Karpas-422 (cell line): ENCODE results near the gene CTCF. TPM values are rescaled to one million over a fixed set of nuclear protein-coding genes. Genes with fewer than 3 reads are reported as not detected.

Experiments
- DNase-seq: peaks from one replicate; pipeline ENCODE4 v3.0.0-alpha.2; 2015
- H2AFZ ChIP-seq: fragments of 200-600 bp; sonication (generic); 2 replicates; pipeline ENCODE4 v1.6.1; 2014; ENCODE audit warnings: antibody characterized with exemption, low read length, mixed read lengths
- H3K27ac ChIP-seq: fragments of 200-600 bp; sonication (generic); 2 replicates; pipeline ENCODE4 v1.5.1; 2014; ENCODE audit warnings: mild to moderate bottlenecking, low read length, moderate library complexity
- H3K27me3 ChIP-seq: fragments of 200-600 bp; sonication (generic); 2 replicates; pipeline ENCODE4 v1.6.1; 2014; ENCODE audit warnings: low read length, mixed read lengths
- H3K36me3 ChIP-seq: fragments of 200-600 bp; sonication (generic); 2 replicates; pipeline ENCODE4 v1.6.1; 2014; ENCODE audit warnings: low read length, mixed read lengths; ENCODE audit not compliant: insufficient read depth
- H3K4me1 ChIP-seq: fragments of 200-600 bp; sonication (generic); 2 replicates; pipeline ENCODE4 v1.6.1; 2014; ENCODE audit warnings: mild to moderate bottlenecking, low read length, mixed read lengths
- H3K4me2 ChIP-seq: fragments of 200-600 bp; sonication (generic); 2 replicates; pipeline ENCODE4 v1.6.1; 2014; ENCODE audit warnings: low read length, low read depth, mild to moderate bottlenecking; ENCODE audit not compliant: poor library complexity, severe bottlenecking
- H3K4me3 ChIP-seq: fragments of 200-600 bp; sonication (generic); 2 replicates; pipeline ENCODE4 v1.5.1; 2014; ENCODE audit warnings: mild to moderate bottlenecking, antibody characterized with exemption, low read length, mixed read lengths
- H3K79me2 ChIP-seq: fragments of 200-600 bp; sonication (generic); 2 replicates; pipeline ENCODE4 v1.6.1; 2014; ENCODE audit warnings: mild to moderate bottlenecking, low read length, mixed read lengths
- H3K9ac ChIP-seq: fragments of 200-600 bp; sonication (generic); 2 replicates; pipeline ENCODE4 v1.6.0; 2014; ENCODE audit warnings: low read length
- H3K9me2 ChIP-seq: fragments of 200-600 bp; sonication (generic), shearing (Covaris generic); replicated peaks from 2 replicates; pipeline ENCODE4 v1.6.0; 2014; ENCODE audit warnings: mild to moderate bottlenecking, low read length, moderate library complexity; ENCODE audit not compliant: insufficient read depth
- H3K9me3 ChIP-seq: fragments of 300-700, 200-600 bp; sonication (generic); 2 replicates; pipeline ENCODE4 v1.6.1; 2014; ENCODE audit warnings: low read length, mixed read lengths
- H4K20me1 ChIP-seq: fragments of 200-600 bp; sonication (generic); 2 replicates; pipeline ENCODE4 v1.6.1; 2014; ENCODE audit warnings: mild to moderate bottlenecking, antibody characterized with exemption, low read length, low read depth; ENCODE audit not compliant: insufficient read depth
- total RNA-seq: library from RNA; depleted of rRNA; stranded (reverse); fragments of >200 nt; shearing (Covaris generic); gene quantifications from 2 replicates; pipeline ENCODE4 v1.2.3, GENCODE V29; 2014; ENCODE audit warnings: low replicate concordance

CTCF gene
- total RNA-seq, 1 experiment from 2014 or later = 29.5 TPM

DNA sequence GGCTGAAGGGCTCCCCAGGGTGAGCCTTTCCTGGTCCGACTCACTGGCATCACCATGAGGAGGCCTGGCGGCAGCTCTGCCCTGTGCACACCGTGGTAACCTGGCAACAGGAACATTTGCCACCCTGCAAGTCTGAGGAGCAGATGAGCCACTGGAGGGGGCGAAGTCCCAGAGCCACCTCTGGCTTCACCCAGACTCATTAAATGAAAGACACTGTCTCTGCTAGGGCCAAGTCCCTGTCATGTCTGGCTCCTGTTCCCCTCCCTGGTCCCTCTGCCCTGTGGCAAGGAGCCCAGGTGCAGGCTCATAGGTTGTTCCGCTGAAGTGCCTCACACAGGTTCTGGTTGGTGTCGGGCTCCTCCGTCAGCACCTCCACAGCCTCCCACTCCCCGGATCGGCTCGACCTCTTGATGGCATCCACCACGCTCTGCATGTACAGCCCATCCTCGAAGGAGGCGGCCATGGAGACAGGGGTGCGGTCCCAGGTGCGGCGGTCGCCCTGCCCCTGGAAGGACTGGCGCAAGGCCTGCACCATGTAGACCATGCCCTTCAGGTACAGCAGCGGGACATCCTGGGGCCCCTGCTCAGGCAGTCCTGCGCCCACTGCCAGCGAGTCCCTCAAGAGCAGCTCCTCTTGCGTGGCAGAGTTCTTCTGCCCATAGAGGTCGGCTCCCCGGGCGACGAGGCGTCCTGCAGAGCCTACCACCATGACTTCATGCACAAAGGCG, 112.7 kb downstream of the CTCF start:
- H3K9ac ChIP-seq = no peak overlapping the region
- no peaks in the 10 kb centered on the region for H4K20me1 ChIP-seq
- H3K36me3 ChIP-seq = no peaks in the 10 kb centered on the region
- peak; percentile 41 for DNase-seq
- H3K9me2 ChIP-seq = no peaks in the 10 kb centered on the region
- H3K79me2 ChIP-seq = peaks cover 12% of the 10 kb centered on the region; the same call in 1 of the 2 replicates
- H3K27me3 ChIP-seq = no peaks in the 10 kb centered on the region
- peak overlapping the region; percentile 43; the same call in 1 of the 2 replicates for H3K27ac ChIP-seq
- H3K4me2 ChIP-seq = no peak overlapping the region
- no peaks in the 10 kb centered on the region for H3K9me3 ChIP-seq
- H3K4me3 ChIP-seq = no peak overlapping the region
- H2AFZ ChIP-seq = no peak overlapping the region
- peaks cover 37% of the 10 kb centered on the region for H3K4me1 ChIP-seq

DNA sequence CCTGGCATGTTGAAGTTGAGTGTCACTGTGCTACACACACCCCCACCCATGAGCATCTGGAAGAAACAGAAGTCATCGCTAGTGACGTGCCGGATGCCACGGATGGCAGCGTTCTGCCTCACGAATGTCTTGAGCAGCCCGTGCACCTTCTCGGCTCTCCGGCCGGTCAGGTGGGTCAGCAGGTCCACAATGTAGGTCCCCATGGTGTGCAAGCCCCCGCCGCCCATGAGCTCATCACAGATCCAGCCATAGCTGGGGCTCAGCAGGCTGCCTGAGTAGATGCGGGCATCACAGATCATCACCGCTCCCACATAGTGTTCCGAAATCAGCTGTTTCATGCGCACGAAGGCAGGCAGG, 113.2 kb downstream of the CTCF start:
- H4K20me1 ChIP-seq = no peaks in the 10 kb centered on the region
- H3K79me2 ChIP-seq = peaks cover 14% of the 10 kb centered on the region; the same call in 1 of the 2 replicates
- no peaks in the 10 kb centered on the region for H3K9me2 ChIP-seq
- no peaks in the 10 kb centered on the region for H3K27me3 ChIP-seq
- H3K4me1 ChIP-seq = peaks cover 31% of the 10 kb centered on the region
- H3K9ac ChIP-seq = no peak overlapping the region
- no peaks in the 10 kb centered on the region for H3K36me3 ChIP-seq
- H2AFZ ChIP-seq = no peak overlapping the region
- no peak for DNase-seq
- no peaks in the 10 kb centered on the region for H3K9me3 ChIP-seq
- no peak overlapping the region for H3K4me2 ChIP-seq
- H3K4me3 ChIP-seq = no peak overlapping the region
- no peak overlapping the region for H3K27ac ChIP-seq

DNA sequence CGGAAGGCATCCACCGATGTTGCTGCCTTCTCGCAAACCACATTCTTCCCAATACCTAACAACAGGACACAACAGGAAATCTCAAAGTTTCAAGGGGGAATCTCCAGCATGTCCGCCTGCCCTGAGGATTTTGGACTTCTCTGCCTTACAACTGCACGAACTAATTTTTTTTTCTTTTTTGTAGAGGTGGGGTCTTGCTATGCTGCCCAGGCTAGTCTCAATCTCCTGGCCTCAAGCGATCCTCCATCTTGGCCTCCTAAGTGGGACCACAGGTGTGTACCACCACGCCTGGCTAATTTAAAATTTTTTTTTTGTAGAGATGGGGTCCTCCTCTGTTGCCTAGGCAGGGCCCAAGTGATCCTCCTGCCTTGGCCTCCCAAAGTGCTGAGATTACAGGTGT, 113.7 kb downstream of the CTCF start:
- no peak overlapping the region for H3K4me2 ChIP-seq
- no peaks in the 10 kb centered on the region for H3K27me3 ChIP-seq
- H3K9ac ChIP-seq = no peak overlapping the region
- H3K4me3 ChIP-seq = no peak overlapping the region
- DNase-seq = no peak
- no peaks in the 10 kb centered on the region for H3K9me2 ChIP-seq
- H3K79me2 ChIP-seq = peaks cover 17% of the 10 kb centered on the region
- H3K9me3 ChIP-seq = no peaks in the 10 kb centered on the region
- H3K4me1 ChIP-seq = peaks cover 27% of the 10 kb centered on the region
- H3K36me3 ChIP-seq = peaks cover 3% of the 10 kb centered on the region; the same call in 1 of the 2 replicates
- H2AFZ ChIP-seq = no peak overlapping the region
- no peak overlapping the region for H3K27ac ChIP-seq
- no peaks in the 10 kb centered on the region for H4K20me1 ChIP-seq

DNA sequence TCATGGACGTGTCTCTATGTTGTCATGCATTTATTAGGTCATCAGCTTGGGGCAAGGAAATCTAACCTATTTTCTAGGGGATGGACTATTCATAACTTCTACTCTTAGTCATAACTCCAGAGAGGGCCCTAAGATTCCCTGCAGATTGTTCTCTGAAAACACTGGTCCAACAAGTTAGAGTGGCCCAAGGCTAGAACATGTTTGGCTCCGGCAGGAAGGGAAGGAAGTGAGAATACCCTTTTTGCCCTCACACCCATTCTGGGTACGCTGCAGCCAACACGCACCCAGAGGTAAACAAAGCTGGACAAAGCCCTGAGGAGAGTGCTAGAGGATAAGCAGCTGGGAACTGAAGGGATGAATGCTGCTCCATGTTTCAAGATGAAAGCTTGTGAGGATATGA, 114.2 kb downstream of the CTCF start:
- peaks cover 22% of the 10 kb centered on the region for H3K79me2 ChIP-seq
- no peaks in the 10 kb centered on the region for H3K9me3 ChIP-seq
- no peak overlapping the region for H2AFZ ChIP-seq
- DNase-seq = no peak
- no peak overlapping the region for H3K4me2 ChIP-seq
- H3K4me1 ChIP-seq = peaks cover 25% of the 10 kb centered on the region
- H3K9me2 ChIP-seq = no peaks in the 10 kb centered on the region
- no peak overlapping the region for H3K27ac ChIP-seq
- H3K36me3 ChIP-seq = peaks cover 3% of the 10 kb centered on the region; the same call in 1 of the 2 replicates
- no peaks in the 10 kb centered on the region for H4K20me1 ChIP-seq
- H3K9ac ChIP-seq = no peak overlapping the region
- no peak overlapping the region for H3K4me3 ChIP-seq
- H3K27me3 ChIP-seq = no peaks in the 10 kb centered on the region

DNA sequence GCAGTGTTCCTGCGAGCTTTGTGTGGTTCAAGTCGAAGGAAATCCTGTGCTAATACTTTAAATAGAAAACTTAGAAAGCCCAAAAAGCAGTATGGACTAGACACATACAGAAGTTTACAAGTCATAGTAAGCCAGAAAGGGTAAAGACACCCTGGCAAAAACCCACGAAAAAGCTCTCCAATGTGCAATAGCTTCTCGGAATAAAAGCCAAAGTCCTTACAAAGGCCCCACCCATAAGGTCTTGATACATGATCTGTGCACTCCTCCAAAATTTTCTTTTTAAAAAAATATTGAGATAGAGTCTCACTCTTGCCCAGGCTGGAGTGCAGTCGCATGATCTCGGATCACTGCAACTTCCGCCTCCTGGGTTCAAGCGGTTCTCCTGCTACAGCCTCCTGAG, 114.6 kb downstream of the CTCF start:
- Histone ChIP-seq H3K9me3 (no peaks in the 10 kb centered on the region), H3K4me2 (no peak overlapping the region), H3K9ac (no peak overlapping the region), H4K20me1 (no peaks in the 10 kb centered on the region), H3K27me3 (no peaks in the 10 kb centered on the region), H2AFZ (no peak overlapping the region), H3K4me1 (peaks cover 25% of the 10 kb centered on the region), H3K79me2 (peaks cover 26% of the 10 kb centered on the region), H3K36me3 (peaks cover 3% of the 10 kb centered on the region; the same call in 1 of the 2 replicates), H3K4me3 (no peak overlapping the region), H3K9me2 (no peaks in the 10 kb centered on the region), H3K27ac (no peak overlapping the region)
- DNase-seq = no peak

DNA sequence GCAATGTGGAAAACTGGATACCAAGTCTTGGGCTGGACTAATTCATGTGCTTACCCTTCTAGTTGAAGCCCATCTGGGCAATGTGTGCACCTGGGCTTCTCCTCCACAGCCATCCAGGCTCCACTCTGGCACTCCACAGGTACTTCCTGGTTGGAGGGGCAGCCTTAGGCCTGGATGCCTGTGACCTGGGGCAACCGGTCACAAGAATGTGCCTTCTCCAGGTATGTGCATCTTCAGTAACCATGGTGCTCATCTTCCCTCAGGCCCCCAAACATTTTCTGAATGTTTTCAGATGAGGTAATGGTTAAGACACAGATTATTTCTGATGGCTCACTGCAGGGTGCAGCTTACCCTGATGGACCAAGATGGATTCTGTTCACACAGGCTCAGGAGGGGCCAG, 115.4 kb downstream of the CTCF start:
- H3K79me2 ChIP-seq = peaks cover 33% of the 10 kb centered on the region
- no peaks in the 10 kb centered on the region for H3K9me2 ChIP-seq

DNA sequence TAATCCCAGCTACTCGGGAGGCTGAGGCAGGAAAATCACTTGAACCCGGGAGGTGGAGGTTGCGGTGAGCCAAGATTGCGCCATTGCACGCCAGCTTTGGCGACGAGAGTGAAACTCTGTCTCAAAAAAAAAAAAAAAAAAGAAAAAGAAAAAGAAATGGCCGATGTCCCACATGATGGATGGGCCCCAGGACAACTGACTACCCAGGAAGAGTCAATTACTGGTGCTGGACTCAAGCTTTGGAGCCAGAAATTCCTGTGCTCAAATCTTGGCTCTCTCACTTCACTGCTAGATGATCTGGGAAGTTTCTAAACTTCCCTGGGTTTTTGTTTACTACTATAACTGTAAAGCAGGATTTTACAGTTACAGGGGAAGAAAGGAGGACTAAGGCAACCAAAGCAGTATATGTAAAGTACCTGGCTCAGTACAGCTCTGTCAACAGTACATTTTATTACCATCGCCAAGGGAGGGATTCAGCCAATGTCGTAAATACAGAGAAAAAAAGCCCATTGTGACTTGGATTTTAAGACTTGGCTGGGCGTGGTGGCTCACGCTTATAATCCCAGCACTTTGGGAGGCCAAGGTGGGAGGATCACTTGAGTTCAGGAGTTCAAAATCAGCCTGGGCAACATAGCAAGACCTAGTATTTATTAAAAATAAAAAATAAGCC, 116.2 kb downstream of the CTCF start:
- peaks cover 35% of the 10 kb centered on the region for H3K79me2 ChIP-seq
- H3K9ac ChIP-seq = no peak overlapping the region
- no peaks in the 10 kb centered on the region for H4K20me1 ChIP-seq
- peaks cover 10% of the 10 kb centered on the region; the same call in 1 of the 2 replicates for H3K36me3 ChIP-seq
- H3K9me2 ChIP-seq = no peaks in the 10 kb centered on the region
- H3K4me3 ChIP-seq = no peak overlapping the region
- H3K27me3 ChIP-seq = no peaks in the 10 kb centered on the region
- H3K27ac ChIP-seq = no peak overlapping the region
- no peaks in the 10 kb centered on the region for H3K9me3 ChIP-seq
- no peak overlapping the region for H3K4me2 ChIP-seq
- no peak overlapping the region for H2AFZ ChIP-seq
- H3K4me1 ChIP-seq = peaks cover 17% of the 10 kb centered on the region
- DNase-seq = no peak

More for the DNA sequence above, 115.4 kb downstream of the CTCF start:
- Histone ChIP-seq H3K9ac (no peak overlapping the region), H3K4me3 (no peak overlapping the region), H3K27me3 (no peaks in the 10 kb centered on the region), H4K20me1 (no peaks in the 10 kb centered on the region), H3K9me3 (no peaks in the 10 kb centered on the region), H3K27ac (no peak overlapping the region), H3K36me3 (peaks cover 4% of the 10 kb centered on the region; the same call in 1 of the 2 replicates), H3K4me2 (no peak overlapping the region), H3K4me1 (peaks cover 25% of the 10 kb centered on the region), H2AFZ (no peak overlapping the region)
- DNase-seq = no peak
